HL-60 (cell line): ENCODE results near the gene TMTC4.

Experiments used
- POLR2AphosphoS5 ChIP-seq: IDR thresholded peaks from 2 replicates; pipeline ENCODE4 v1.6.1; 2012; ENCODE audit warnings: low read depth
- TF ChIP-seq, protein P1 (sequence below): IDR thresholded peaks from one replicate; pipeline ENCODE4 v1.5.1; 2011; ENCODE audit warnings: low read length, control low read depth, inconsistent platforms; ENCODE audit not compliant: insufficient read depth

DNA sequence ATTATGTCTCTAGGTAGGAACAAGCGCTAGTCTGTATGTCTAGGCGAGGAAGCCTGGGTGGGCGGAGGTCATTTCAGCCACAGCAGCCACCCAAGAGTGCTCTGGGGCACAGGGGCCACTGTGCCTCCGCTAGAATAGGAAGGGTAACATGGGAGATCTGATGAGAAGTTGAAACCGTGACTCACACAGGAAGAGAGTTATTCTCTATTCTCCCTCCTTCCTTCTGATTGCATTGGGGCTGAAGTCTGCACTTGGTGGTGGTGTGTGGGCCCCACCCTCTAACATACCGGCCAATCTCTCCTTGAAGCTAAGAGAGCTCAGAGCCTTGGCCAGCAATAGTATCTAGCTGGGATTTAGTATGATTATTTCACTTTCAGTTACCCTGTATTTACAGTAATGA, 65.7 kb downstream of the TMTC4 start:
- TF ChIP-seq, protein P1, sequence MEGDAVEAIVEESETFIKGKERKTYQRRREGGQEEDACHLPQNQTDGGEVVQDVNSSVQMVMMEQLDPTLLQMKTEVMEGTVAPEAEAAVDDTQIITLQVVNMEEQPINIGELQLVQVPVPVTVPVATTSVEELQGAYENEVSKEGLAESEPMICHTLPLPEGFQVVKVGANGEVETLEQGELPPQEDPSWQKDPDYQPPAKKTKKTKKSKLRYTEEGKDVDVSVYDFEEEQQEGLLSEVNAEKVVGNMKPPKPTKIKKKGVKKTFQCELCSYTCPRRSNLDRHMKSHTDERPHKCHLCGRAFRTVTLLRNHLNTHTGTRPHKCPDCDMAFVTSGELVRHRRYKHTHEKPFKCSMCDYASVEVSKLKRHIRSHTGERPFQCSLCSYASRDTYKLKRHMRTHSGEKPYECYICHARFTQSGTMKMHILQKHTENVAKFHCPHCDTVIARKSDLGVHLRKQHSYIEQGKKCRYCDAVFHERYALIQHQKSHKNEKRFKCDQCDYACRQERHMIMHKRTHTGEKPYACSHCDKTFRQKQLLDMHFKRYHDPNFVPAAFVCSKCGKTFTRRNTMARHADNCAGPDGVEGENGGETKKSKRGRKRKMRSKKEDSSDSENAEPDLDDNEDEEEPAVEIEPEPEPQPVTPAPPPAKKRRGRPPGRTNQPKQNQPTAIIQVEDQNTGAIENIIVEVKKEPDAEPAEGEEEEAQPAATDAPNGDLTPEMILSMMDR, result no peak
- TF ChIP-seq POLR2AphosphoS5, result no peak
